NCI-H2029 (cell line): Measurements from ENCODE around the gene PAM.
"Not testable (repeated sequence)": the region's sequence is repeated elsewhere in the genome, so short reads cannot be mapped to it uniquely, and the experiment has no call there.

ENCODE experiments used
- DNase-seq: peaks from one replicate; lab custom pipeline; 2025; lab: John Stamatoyannopoulos, UW

The PAM gene

GRCh38 chr5:102946414-102946813, 191.3 kb downstream of the PAM start:
- no peak for DNase-seq

DNA sequence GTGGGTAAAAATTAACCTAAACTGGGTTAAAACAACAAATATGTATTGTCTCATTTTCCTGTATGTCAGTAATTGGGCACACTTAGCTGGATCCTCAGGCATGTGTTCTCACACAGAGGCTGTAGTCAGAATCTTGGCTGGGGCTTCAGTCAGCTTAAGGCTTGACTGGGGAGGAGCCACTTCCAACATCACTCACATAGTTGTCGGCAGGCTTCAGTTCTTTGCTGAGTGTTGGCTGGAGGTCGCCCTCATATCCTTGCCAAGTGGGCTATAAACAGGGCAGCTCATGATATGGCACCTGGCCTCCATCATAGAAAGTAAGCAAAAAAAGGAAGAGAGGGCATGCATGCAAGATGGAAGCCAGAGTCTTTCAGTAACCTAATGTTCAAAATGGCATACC, 191.9 kb downstream of the PAM start:
- DNase-seq = no peak

DNA sequence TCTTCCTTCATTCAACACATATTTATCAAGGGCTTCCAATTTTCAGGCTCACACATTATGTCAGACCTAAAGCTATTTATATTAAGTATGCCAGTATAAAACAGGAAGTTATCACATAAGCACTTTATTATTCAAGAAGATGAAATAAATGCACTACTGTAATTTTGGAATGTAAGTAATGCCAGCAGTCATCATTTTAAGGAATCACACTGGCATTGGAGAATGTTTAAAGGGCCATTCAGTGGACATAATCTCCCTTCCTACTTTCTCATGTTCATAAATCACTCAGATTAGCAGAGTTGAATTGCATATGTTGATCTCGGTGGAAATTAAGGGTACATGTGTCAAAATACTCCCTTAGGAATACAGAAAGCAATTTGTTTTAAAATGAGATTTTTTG, 200.4 kb downstream of the PAM start:
- DNase-seq = no peak

DNA sequence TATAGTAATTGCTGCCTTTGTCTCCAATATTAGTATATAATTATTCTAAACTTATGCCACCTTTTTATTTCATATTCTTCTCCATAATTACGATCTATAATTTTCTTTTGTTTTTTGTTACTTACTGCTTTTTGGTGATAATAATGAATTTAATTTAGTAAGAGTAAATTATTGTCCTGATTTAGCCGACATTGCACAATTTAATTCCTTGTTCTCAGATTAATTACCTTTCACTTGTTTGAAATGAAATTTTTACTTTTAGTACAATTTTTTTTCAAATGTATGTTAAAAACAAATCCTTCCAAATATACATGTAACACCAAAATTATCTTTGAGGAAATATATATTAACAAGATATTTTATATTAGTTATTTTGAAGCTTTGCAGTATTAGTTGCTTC, 201.5 kb downstream of the PAM start:
- no peak for DNase-seq

DNA sequence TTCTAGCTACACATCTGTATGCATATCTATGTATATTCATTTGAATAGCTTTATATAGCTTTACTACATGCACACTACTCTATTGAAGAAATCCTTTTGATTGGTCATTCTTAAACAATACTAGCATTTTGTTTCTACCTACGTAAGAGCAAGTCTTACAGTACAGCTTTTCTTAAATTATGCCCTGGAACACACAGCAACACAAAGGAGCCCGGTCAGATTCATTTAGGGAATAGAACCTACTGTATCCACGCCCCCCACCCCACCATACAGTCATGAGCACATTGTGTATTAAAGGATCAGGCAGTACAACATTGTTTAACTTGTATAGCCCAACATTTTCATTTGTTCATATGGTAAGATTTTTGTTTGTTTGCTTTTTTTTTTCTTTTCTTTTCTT, 202.0 kb downstream of the PAM start:
- DNase-seq = no peak

DNA sequence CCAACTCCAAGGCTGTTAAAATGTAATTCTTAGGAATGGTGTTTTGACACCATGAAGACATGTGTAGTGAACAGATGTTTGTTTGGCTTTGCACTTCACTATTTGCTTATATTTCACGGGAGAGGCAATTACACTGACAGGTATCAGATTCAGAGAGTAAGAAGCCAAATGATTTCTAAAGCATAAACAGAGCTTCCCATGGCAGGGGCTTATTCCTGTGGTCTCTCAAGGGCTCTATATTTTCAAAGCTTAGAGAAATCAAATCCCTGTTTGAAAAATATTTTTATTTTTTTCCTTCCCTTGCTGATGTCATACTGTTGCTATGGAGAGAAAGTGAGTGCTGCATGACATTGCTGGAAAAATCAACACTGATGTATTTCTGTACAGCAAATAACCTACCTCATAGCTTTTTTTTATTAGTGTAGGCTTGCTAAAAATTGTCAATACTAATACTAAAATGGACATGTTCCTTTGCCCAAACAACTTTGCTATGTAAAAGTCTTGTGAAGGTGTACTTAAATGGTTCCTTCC, 203.4 kb downstream of the PAM start:
- DNase-seq = peak; percentile 70

- DNase-seq = no peak
Measured at GRCh38 chr5:102959055-102959454, 203.9 kb downstream of the PAM start.

DNA sequence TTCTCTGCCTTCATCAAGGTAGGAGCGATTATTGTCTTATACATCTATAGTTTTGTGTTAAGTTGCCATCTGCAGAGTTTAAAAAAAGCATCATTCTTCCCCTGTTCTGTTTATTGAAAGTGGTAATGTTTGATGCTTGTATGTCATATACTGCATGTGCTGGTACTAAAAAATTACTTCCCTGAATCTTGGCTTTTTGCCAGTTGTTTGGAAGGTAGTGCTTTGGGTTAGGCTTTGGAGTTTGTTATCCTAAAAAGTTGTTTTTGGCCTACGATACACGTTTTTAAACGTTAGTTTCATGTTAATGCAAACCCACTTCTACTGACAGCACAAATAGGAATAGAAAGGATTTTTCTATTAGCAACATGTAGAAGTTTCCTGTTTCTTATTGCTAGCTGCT, 206.6 kb downstream of the PAM start:
- no peak for DNase-seq

DNA sequence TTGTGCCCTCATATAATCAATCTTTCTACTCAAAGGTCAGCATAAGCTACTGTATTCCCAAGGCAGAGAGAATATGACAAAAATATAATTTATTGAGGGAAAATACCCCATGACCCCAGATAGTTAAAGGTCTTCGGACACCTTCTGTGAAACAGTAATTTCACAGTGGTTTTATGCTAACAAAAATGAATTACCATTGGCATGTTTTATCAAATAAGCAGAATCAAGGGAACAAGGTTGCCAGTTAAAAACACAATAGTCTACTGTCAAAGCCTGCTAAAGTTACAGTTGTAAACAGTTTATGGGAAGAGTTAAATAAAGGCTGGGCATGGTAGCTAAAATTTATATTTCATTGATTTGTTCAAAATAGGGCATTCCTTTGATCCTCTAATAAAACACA, 210.5 kb downstream of the PAM start:
- DNase-seq = no peak

DNA sequence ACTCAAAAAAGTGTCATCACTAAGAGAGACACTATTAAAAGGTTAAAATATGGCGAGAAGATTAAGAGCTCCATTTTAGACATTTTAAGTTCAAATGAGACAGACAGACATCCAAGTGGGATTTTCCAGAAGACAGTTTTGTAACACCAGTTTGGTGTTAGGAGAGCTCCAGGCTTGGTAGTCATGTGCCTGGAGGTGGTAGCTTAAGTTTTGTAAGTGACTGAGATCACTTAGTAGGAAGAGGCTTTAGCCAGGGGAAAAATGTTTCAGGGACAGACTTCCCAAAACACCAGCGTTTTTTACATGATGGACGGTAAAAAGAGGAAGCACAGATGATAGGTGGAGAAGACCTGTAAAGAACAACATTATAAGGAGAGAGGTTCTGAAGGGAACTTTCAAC, 214.5 kb downstream of the PAM start:
- DNase-seq = no peak

GRCh38 chr5:102971676-102972293, 216.7 kb downstream of the PAM start:
- no peak for DNase-seq

DNA sequence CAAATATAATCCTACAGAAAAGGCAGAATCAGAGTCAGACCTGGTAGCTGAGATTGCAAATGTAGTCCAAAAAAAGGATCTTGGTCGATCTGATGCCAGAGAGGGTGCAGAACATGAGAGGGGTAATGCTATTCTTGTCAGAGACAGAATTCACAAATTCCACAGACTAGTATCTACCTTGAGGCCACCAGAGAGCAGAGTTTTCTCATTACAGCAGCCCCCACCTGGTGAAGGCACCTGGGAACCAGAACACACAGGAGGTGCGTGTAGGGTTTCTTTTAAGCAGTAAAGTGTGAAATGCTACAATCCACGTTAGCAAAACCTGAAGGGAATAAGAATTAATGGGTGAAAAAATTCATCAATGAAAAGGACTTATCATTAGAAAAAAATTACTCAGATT, 219.1 kb downstream of the PAM start:
- DNase-seq = no peak

DNA sequence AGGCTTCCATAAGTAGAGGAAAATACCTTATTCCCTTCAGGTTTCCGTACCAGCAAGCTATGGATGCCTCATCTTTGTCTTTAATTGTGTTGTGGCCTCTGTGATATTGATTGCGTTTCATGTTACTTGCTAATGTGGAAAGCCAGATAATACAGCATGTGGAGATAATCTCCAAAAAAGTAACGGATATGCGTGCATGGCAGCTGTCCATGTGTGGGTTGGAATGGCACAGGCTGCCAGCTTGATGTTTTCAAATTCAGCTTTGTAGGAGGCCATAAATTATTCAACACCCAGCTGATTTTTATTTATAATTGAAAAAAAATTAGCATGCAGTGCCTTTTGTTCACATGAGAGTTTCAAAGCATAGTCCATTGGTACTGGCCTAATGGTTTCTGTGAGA, 219.9 kb downstream of the PAM start:
- peak; percentile 9 for DNase-seq

DNA sequence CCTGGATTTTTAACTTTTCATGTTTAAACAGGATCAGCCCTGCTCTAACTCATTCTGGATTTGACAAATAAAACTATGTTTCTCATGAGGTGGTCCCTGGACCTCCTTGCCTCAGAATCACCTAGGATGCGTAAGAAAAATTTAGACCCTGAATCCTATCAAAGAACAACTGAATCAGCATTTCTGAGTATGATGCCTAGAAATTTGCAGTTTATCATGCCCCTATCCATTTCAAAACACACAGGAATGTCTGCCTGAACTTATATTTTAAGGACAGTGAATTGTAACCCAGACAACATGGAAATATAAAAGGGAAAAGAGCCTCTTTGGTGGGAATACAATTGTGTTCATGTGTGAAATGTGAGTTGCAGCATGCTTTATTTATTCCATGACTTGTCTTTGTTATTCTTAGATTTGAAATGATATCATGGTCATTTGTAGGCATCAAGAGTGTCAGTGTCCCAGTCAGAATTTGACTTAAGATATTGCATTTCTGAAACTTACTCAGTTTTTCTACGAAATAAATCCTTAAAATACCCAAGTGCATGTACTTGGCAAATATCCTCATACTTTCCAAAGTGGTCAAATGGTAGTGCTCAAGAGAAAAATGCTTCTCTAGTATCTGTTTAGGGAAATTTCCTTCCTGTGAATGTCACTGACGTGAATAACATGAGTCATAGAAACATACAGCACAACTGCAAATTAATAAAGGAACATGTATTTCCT, 220.5 kb downstream of the PAM start:
- no peak for DNase-seq

DNA sequence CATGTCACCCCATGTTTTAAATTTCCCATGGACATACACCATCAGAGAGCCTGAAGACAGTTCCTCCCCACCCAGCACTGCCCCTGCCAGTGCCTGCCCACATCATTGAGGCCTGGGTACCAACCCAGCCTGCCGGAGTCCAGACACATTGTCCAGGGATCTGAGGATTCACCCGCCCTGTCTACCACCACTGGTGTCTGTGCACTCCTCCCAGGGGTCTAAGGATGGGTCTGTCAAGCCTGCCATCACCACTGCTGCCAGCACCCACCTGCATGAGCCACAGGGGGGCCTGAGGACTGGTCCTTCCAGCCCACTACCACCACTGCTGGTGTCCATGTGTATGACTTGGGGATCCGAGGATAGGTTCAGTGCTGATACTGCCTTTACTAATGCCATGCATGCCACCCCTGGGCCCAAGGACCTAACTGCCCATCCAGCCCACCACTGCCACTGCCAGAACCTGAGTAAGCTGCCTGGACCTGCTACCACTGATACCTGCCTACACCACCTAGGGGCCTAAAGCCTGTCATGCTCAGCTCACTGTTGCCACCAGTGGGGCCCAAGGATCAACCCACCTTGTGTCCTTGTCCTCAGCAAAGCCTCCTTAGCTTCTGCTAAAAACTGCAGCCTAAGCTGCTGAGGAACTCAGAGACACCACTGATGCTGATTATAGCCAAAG, 227.0 kb downstream of the PAM start:
- DNase-seq = no peak

- no peak for DNase-seq
Measured at GRCh38 chr5:102986074-102986473, 231.0 kb downstream of the PAM start.

- DNase-seq = no peak
Measured at GRCh38 chr5:102988459-102988858, 233.4 kb downstream of the PAM start.

- no peak for DNase-seq
Measured at GRCh38 chr5:102991802-102992201, 236.7 kb downstream of the PAM start.

DNA sequence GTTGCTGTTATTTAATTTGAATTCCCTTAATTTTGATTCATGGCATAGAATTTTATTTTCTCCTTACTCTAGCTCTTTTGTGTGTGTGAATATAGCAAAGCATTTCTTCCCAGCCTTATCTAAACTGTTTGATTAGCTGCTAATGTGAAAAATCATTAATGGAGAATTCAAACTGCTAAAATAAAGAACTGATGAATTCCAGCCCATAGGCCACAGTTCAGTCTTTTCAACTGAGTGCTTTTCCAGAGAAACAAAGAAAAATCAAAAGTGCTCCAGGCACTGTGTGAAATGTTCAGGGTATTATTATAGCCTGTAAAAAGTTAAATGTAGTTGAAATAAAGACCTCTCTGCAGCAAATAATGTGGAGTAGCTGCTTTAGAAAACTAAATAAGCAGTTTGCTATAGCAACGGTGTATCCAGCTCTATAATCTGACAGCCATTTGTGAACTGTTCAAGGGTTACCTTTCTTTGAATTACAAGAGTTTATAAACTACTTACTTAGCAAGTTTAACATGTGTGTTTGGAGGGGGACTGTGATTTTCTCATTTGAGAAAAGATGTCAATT, 241.0 kb downstream of the PAM start:
- DNase-seq = no peak

DNA sequence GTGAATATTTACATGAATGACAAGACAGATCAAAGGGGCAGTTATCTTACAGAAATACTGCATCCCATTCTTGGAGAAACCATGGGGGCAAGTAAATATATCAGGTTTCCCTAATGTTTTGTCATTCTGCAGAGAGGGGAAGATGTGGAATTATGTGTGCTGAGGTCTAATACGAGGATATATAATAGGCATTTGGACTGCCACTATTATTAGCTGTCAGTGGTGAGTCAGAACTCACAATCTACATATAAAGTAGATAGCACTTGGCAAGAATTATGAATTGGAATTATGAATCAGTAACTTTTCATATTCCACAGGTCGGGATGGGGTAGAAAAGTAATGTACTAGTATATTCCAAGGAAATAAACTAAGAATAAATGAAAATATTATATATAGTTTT, 243.1 kb downstream of the PAM start:
- no peak for DNase-seq

DNA sequence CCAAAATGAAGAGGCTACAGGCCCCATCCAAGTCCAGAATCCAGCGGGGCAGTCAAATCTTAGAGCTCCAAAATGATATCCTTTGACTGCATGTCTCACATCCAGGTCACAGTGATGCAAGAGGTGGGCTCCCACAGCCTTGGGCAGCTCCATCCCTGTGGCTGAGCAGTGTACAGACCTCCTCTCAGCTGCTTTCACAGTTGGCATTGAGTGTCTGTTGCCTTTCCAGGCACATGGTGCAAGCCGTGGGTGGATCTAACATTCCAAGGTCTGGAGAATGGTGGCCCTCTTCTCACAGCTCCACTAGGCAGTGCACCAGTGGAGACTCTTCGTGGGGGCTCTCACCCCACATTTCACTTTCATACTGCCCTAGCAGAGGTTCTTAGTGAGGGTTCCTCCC, 244.1 kb downstream of the PAM start:
- no peak for DNase-seq

DNA sequence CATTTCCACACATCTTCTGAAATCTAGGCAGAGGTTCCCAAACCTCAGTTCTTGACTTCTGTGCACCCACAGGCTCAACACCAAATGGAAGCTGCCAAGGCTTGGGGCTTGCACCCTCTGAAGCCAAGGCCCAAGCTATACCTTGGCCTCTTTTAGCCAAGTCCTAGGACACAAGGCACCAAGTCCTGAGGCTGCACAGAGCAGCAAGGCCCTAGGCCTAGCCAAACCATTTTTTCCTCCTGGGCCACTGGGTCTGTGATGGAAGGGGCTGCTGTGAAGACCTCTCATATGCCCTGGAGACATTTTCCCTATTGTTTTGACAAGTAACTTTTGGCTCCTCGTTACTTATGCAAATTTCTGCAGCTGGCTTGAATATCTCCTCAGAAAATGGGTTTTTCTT, 244.5 kb downstream of the PAM start:
- DNase-seq = not testable (repeated sequence)

GRCh38 chr5:103000089-103000488, 245.0 kb downstream of the PAM start:
- DNase-seq = no peak
